ELF-1 (cell line): ENCODE data around the gene PCBP1.
"Not testable (repeated sequence)": the region's sequence is repeated elsewhere in the genome, so short reads cannot be mapped to it uniquely, and the experiment has no call there.

Experiments
- DNase-seq: peaks from one replicate; pipeline ENCODE4 v3.0.0-alpha.2; 2016; ENCODE audit warnings: low read depth, low spot score

The PCBP1 gene

DNA sequence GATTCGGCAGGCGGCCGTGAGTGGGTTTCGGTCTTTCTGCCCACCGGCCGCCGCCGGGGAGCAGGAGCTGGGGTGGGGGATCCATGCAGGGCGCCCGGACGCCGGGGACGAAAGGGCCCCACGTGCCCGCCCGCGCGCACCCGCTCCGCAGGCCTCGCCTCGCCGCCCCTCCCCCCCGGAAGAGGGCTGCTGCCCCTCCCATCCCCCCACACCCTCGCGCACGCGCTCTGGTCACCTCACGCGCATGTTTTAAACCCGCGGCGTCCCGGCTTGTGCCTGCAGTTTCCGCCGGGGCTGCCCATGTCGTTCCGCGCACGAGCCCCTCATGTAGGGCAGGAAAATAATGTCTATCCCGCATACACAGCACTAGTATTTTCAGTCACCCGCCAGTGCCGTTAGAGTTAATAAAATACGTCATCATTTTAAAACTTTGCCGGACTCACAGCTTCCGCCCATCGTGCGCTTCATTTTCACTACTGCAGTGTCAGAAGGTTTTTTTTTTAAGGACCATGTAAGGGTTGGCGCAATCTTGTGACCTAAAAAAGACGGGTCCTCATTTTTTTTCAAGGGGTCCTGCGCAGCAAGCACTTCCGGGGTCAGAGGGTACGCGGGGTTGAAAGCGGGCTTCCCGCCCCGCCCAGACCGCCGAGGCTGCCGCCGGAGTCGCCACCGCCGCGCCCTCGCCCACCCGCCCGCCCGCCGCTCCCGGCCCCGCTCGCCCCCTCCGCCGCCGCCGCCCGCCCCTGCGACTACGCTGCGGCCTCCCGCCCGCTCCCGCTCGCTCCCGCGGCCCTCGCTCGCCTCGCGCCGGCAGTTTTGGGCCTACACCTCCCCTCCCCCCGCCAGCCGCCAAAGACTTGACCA lies at the start of gene PCBP1:
Gene PCBP1 (plus strand): TSS at position 640 of the 864 bp plus-strand sequence. CDS start 267 bp downstream, outside the sequence.
- DNase-seq, result peak; percentile 95

DNA sequence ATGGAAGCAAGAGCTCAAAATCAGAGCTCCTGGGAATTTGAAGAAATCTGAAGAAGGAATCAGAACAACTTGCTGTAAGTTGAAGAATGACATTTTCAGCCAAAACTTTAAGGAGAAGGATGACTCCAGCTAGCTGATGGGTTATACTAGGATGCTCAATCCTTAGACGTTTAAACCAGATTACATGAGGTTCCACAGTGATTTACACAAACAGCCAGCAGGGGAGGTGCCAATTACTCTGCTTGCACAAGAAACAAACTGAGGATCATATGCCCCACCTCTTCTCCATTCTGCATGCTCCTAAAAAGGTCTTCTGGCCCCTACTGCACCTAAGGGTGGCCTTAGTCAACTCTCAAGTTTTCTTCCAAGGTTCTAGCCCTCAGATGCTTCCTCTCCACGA lies 47.9 kb upstream of the PCBP1 start:
- no peak for DNase-seq

- DNase-seq, result no peak
These were observed 45.6 kb upstream of the PCBP1 start for GRCh38 chr2:70041663-70042062.

- no peak for DNase-seq
These were observed 45.0 kb upstream of the PCBP1 start for GRCh38 chr2:70042246-70042645.

DNA sequence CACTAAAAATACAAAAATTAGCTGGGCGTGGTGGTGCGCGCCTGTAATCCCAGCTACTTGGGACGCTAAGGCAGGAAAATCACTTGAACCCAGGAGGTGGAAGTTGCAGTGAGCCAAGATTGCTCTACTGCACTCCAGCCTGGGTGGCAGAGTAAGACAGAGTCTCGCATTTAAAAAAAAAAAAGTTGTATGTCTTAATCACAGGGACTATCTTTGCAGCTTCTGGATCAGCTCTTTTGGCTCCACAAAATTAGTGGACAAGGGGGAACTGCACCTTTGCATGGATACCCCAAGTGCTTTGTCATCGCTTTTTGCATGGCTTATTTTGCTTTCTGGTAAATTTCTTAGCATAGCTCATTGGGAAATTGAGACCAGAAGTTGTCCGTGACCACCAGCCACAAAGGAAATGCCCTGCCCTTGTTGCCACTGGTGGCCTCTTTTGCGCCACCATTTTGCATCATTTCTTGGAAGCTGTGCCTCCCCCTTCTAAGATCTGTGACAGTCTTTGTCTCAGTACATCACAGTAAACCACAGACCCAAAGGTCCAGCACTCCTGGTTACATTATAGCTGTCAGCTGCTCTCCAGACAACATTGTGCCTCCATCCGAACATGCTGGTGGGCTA lies 43.9 kb upstream of the PCBP1 start:
- no peak for DNase-seq

DNA sequence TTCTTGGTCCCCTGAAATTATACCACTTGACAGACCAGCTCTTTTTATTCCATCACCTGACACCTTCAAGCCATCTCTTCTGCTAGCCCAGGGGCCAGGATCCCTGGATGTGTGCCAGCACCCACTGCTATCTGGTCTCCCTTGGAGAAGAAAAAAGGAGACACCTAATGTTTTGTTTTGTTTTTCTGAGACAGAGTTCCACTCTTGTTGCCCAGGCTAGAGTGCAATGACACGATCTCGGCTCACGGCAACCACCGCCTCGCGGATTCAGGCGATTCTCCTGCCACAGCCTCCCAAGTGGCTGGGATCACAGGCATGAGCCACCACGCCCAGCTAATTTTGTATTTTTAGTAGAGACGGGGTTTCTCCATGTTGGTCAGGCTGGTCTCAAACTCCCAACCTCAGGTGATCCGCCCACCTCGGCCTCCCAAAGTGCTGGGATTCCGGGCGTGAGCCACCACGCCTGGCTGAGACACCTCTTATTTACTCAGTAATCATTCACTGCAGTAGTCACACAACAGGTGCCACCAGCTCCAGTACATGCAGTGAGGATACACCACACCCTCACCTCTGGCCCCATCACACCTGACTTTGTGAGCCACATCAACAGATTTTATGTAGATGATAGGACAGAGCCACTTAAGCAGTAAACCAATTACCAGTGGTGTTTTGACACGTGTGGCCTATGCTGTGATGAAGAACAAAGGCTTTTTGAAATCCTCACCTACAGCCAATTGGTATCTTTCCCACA lies 42.8 kb upstream of the PCBP1 start:
- DNase-seq, result no peak

DNA sequence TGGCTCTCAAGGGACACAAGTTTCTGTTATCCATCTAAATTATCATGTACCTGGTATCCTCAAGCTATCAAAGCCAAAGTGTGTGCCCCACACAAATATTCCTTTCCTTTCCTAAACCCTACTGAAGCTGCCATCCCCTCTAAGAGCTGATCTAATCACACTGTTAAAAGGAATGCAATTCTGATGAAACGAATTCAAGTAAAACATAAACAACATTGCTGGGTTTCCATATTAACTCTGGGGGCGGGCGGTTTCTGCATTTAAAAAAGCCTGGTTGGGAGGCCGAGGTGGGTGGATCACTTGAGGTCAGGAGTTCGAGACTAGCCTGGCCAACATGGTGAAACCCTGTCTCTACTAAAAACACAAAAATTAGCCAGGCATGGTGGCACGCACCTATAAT lies 41.9 kb upstream of the PCBP1 start:
- no peak for DNase-seq

DNA sequence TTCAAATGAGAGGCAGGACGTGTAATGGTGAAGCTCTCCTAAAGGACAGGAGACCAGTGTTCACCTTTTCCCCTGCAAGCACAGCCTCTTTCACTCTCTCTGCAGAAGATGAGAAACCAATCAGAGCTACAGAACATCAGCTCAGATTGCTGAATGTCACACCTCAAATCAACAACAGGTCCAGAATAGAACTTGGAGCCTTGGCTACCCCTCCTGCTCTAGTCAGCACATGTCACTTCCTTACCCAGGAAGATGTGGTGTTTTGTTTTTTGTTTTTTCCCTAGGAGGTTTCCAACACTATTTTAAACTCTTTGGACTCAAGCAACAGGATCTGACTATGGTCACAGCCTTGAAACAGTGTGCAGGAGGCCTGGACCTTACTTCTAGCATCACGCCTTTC lies 41.3 kb upstream of the PCBP1 start:
- DNase-seq, result no peak

DNA sequence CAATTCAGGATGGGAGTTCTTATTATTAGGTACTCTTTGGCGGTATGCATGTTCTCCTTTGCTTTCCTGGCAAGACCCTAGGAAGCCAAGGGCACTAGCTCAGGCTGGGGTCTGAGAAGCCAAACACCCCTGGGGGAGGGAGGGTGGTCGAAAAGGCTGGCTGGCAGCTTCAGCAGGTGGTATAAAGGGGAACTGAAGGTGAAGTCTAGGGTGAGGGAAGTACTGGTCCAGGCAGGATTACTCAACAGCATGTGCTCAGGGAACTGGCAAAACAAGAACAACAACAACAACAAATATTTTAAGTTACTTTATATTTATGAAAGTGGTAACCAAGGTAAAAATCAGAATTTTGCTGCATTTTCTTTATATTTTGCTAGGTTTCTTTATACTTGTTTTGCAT lies 40.7 kb upstream of the PCBP1 start:
- DNase-seq, result no peak

- no peak for DNase-seq
These were observed 39.8 kb upstream of the PCBP1 start for GRCh38 chr2:70047451-70047850.

- no peak for DNase-seq
These were observed 38.0 kb upstream of the PCBP1 start for GRCh38 chr2:70049255-70049654.

DNA sequence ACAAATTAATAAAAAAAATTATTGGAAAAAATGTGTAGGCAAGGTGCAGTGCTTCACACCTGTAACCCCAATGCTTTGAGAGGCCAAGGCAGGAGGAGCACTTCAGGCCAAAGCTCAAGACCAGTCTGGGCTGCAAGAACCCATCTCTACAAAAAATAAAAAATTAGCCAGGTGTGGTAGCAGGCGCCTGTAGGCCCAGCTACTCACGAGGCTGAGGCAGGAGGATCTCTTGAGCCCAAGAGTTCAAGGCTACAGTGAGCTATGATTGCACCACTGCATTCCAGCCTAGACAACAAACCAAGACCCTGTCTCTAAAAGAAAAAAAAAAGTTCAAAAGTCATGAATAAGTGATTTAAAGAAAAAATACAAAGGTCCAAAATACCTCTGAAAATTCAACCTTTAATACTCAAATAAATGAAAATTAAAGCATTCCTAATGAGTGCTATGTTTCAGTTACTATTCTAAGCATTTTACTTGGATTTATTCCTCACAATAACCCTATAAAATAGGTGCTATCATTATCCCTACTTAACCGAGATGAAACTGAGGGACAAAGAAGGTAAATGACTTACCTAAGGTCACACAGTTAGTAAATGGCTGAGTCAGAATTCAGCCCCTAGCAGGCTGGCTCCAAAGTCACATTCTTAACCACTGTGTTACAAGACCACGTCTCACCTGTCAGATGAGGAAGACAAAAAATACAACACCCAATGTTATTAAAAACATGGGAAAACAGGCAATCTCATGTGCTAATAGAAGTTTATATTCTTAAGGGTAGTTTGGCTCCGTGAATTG lies 36.4 kb upstream of the PCBP1 start:
- no peak for DNase-seq

DNA sequence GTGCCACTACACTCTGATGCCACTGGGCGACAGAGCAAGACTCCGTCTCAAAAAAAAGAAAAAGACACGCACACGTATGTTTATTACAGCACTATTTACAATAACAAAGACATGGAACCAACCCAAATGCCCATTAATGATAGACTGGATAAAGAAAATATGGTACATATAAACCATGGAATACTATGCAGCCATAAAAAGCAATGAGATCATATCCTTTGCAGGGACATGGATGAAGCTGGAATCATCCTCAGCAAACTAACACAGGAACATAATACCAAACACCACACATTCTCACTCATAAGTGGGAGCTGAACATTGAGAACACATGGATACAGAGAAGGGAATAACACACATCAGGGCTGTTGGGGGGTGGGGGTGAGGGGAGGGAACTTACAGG lies 32.0 kb upstream of the PCBP1 start:
- not testable (repeated sequence) for DNase-seq

DNA sequence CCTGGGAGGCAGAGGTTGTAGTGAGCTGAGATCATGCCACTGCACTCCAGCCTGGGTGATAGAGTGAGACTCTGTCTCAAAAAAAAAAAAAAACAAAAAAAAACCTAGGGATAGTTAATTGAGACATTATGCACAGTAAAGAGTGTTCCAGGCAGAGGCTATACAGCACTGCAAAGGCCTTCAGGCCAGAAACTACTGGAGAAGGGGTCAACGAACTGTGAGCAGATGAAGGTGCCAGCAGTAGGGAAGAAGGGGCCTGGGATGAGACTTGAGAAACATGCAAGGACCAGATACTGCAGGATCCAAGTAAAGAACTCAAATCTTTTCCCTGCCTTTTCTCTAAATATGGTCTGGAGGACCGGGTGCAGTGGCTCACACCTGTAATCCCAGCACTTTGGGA lies 26.0 kb upstream of the PCBP1 start:
- DNase-seq, result no peak

GRCh38 chr2:70062270-70062669 lies 25.0 kb upstream of the PCBP1 start:
- no peak for DNase-seq

GRCh38 chr2:70068119-70068518 lies 19.2 kb upstream of the PCBP1 start:
- DNase-seq, result no peak

GRCh38 chr2:70069049-70069448 lies 18.2 kb upstream of the PCBP1 start:
- DNase-seq, result no peak

GRCh38 chr2:70070542-70071268 lies 16.6 kb upstream of the PCBP1 start:
- DNase-seq, result peak; percentile 83

- no peak for DNase-seq
These were observed 13.8 kb upstream of the PCBP1 start for GRCh38 chr2:70073493-70073892.

GRCh38 chr2:70078384-70078783 lies 8.9 kb upstream of the PCBP1 start:
- DNase-seq, result no peak

GRCh38 chr2:70080610-70081200 lies 6.6 kb upstream of the PCBP1 start:
- DNase-seq, result no peak
